ENCODE results near the gene STAT1. TPM values are rescaled to one million over a fixed set of nuclear protein-coding genes. Genes with fewer than 3 reads are reported as not detected.

Gene STAT1
- total and polyA plus RNA-seq, 11 donors = 7.8 to 469 (median 44.0) TPM

DNA sequence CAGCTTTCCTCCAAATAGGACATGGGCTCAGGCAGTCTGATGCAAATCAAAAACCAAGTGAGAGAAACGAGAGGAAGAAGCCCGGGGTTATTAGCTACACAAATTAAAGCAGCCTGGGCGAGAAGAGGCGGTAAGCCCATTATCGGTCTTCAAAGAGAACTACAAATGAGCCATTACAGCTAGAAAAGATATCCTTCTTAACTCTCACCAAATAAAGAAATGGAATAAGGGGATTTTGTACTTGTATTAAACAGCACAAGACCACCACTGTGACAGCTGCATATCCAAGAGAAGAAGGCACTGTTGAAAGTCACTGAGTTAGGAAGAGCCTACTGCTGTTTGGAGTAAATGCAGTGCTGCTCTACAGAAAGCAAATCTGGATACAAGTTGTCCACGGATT is 32.6 kb downstream of the STAT1 start:
- peaks cover 4 to 71% (median 22%) of the 10 kb centered on the region in 12 donors for H3K4me1 ChIP-seq

GRCh38 chr2:190980630-190981209 is 33.3 kb downstream of the STAT1 start:
- no peaks in the 10 kb centered on the region for H3K9me3 ChIP-seq
- H3K27ac ChIP-seq = peak overlapping the region; percentile 53 to 85 (median 73)
- TF ChIP-seq POLR2A (IDR thresholded peaks at IDR 0.05) (no peak), CTCF (IDR thresholded peaks at IDR 0.05) (no peak)
- peak overlapping the region in 4 of 12 donors; percentile 2 to 19 (median 4) for H3K4me3 ChIP-seq
- DNase-seq (no peak), ATAC-seq (no peak)
- intact Hi-C loops (cut with DNase I) = loop anchor here in 1 of 10 donors (5.0 kb wide), 1 partner anchor 118 kb away; no protein-coding TSS in a partner anchor
- H3K36me3 ChIP-seq = peaks cover 0 to 100% (median 88%) of the 10 kb centered on the region in 9 donors
- H3K27me3 ChIP-seq = no peaks in the 10 kb centered on the region
- 65 to 72% (median 67%) methylated on average over 10 of the region's 10 CpGs for WGBS, 4 donors
- H3K4me1 ChIP-seq = peaks cover 4 to 72% (median 22%) of the 10 kb centered on the region in 12 donors

More for the DNA sequence above, 32.6 kb downstream of the STAT1 start:
- intact Hi-C loops (cut with DNase I) = loop anchor here in 1 of 10 donors (5.0 kb wide), 1 partner anchor 119 kb away; no protein-coding TSS in a partner anchor
- DNase-seq (no peak), ATAC-seq (no peak)
- WGBS, 4 donors = 91 to 93% (median 92%) methylated on average over 6 of the region's 6 CpGs
- Histone ChIP-seq H3K9me3 (no peaks in the 10 kb centered on the region), H3K4me3 (no peak overlapping the region), H3K27me3 (no peaks in the 10 kb centered on the region), H3K36me3 (peaks cover 0 to 100% (median 88%) of the 10 kb centered on the region in 9 donors), H3K27ac (peak overlapping the region in 5 of 12 donors; percentile 2 to 80 (median 72))
- TF ChIP-seq CTCF (IDR thresholded peaks at IDR 0.05) (no peak), POLR2A (IDR thresholded peaks at IDR 0.05) (no peak)

- H3K36me3 ChIP-seq = peaks cover 0 to 100% (median 88%) of the 10 kb centered on the region in 9 donors
- DNase-seq (peak; percentile 76 to 90 (median 84)), ATAC-seq (peak; percentile 94 to 96 (median 96))
- H3K9me3 ChIP-seq = no peaks in the 10 kb centered on the region
- intact Hi-C loops (cut with DNase I) = loop anchor here in 2 of 10 donors (5.0 to 10.0 kb wide), 2 partner anchors 118 to 125 kb away; no protein-coding TSS in a partner anchor
- H3K27ac ChIP-seq = peak overlapping the region; percentile 53 to 85 (median 73)
- peaks cover 4 to 76% (median 22%) of the 10 kb centered on the region in 12 donors for H3K4me1 ChIP-seq
- TF ChIP-seq CTCF (IDR thresholded peaks at IDR 0.05) (peak in 1 of 12 donors; percentile 8), POLR2A (IDR thresholded peaks at IDR 0.05) (no peak)
- H3K27me3 ChIP-seq = no peaks in the 10 kb centered on the region
- peak overlapping the region in 7 of 12 donors; percentile 2 to 24 (median 11) for H3K4me3 ChIP-seq
- WGBS, 4 donors = 13 to 17% (median 15%) methylated on average over 13 to 14 of the region's 14 CpGs
Measured at GRCh38 chr2:190979906-190980629, 33.9 kb downstream of the STAT1 start.
